ENCODE results near the gene UNC93A.

DNA sequence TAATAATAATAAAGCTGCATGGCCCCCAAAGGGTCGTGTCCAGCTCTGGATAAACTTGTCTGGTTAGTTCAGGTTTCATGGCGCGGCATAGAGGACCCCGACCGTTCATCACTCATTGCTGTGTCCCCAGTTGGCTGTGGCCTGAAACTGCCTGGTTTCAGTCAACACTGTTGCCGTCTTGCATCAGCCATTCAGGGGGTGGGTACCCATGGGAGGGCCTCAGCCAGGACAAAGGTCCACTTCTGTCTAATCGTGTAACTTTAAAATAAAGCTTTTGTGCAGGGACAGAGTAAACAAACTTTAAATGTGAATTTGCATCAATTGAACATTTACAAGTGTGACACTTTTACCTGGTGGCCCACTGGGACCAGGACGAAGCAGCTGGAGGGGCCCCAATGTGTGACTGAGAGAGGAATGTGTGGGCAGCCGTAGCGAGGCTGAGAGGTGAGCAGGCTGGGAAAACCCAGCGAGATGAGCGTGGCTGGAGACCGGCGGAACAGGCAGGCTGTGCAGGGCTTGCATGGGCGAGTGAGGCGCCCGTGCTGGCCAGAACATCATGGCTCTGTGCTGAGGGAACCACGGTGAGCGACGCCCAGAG lies 22.3 kb upstream of the UNC93A start:
- TF ChIP-seq, protein P1, sequence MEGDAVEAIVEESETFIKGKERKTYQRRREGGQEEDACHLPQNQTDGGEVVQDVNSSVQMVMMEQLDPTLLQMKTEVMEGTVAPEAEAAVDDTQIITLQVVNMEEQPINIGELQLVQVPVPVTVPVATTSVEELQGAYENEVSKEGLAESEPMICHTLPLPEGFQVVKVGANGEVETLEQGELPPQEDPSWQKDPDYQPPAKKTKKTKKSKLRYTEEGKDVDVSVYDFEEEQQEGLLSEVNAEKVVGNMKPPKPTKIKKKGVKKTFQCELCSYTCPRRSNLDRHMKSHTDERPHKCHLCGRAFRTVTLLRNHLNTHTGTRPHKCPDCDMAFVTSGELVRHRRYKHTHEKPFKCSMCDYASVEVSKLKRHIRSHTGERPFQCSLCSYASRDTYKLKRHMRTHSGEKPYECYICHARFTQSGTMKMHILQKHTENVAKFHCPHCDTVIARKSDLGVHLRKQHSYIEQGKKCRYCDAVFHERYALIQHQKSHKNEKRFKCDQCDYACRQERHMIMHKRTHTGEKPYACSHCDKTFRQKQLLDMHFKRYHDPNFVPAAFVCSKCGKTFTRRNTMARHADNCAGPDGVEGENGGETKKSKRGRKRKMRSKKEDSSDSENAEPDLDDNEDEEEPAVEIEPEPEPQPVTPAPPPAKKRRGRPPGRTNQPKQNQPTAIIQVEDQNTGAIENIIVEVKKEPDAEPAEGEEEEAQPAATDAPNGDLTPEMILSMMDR (IDR thresholded peaks at IDR 0.05): no peak
- TF ChIP-seq EZH2 (IDR thresholded peaks at IDR 0.05; ENCODE audit: borderline replicate concordance, insufficient read depth, low read depth, low read length, poor library complexity, severe bottlenecking): no peak

Measured in B cell (primary cell).